Raji (cell line): Measurements from ENCODE around the gene SIVA1.

Source experiments
- POLR2A ChIP-seq: IDR thresholded peaks from 2 replicates; pipeline ENCODE4 v1.6.1; 2011; ENCODE audit warnings: low read depth, low read length, control low read depth; ENCODE audit not compliant: insufficient read depth

SIVA1 gene

DNA sequence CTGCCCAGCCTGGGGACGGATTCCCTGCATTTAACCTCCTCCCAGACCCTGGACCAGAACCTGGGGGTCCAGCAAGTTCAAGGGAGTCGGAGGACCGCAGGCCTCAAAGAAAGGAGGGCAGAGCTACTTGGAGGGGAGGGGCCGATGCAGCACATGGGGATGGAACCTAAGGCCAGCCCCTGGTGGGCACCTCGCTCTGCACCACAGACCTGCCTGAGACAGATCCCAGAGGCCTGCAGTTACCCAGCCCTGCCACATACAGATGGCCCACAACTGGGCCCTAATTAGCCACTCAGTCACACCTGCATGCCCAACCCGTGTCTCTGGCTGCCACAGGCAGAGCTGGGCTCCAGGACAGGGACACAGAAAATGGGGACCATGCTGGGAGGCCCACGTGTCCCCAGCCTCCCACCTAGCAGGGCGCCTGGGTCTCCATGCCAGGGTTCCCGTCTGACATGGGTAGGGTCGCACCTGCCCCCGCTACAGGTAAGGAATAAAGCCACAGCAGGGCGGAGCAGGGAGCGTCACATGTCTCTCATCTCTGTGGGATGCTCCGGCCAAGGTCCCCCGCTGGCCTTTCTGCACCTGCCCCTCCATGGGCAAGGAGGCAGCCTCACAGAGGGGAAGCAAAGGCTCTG, 25.9 kb downstream of the SIVA1 start:
- TF ChIP-seq POLR2A: no peak

GRCh38 chr14:104779776-104780512, 27.0 kb downstream of the SIVA1 start:
- no peak for TF ChIP-seq POLR2A

- no peak for TF ChIP-seq POLR2A
These were observed 27.6 kb downstream of the SIVA1 start for GRCh38 chr14:104780513-104781030.

GRCh38 chr14:104781271-104782077, 28.5 kb downstream of the SIVA1 start:
- TF ChIP-seq POLR2A: no peak

GRCh38 chr14:104782086-104782807, 29.3 kb downstream of the SIVA1 start:
- TF ChIP-seq POLR2A: no peak

GRCh38 chr14:104782808-104783139, 29.8 kb downstream of the SIVA1 start:
- TF ChIP-seq POLR2A: no peak

DNA sequence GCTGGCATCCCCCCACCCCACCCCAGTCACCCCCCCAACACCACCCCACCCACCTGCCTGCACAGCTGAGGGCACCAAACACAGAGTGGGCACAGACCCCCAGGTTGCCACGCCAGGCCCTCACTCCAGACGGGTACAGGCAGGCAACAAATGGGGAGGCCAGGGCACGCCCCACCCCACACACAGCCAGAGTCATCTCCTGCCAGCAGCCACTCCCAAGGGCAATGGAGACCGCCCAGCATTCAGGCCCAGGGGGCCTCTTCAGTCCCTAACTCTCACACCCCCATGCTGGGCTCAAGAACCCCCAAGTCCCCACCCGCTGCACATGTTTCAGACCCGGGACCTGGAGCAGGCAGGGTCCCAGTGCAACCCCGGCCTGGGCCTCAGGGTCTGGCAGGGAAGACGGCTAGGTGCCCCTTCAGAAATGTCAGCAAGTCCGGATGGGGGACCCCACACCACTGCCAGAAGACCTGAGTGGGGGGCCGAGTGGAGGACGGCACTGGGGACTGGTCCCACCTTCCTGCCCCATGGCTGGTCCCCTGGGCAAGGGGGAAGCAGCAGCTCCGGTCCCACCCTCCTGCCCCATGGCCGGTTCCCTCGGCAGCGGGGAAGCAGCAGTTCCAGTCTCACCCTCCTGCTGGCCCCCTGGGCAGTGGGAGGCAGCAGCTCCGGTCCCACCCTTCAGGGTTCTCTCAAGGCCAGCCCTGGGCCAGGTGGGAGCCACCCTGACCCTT, 30.7 kb downstream of the SIVA1 start:
- no peak for TF ChIP-seq POLR2A

DNA sequence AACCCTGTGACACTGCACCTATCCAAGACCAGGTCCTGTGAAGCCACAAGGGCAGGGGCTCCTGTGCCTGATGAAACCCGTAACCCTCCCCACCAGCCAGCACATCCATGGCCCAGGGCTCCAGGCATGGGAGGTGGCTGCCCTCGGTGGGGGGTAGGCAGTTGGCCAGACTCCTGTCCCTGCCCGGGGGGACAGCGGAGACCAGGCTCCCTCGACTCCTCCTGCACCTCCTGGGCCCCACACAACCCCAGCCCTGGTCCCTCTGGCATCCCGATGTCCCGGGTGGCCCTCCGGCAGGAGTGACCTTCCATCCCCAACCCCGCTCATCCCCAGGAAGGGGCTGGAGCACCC, 31.2 kb downstream of the SIVA1 start:
- TF ChIP-seq POLR2A: no peak

DNA sequence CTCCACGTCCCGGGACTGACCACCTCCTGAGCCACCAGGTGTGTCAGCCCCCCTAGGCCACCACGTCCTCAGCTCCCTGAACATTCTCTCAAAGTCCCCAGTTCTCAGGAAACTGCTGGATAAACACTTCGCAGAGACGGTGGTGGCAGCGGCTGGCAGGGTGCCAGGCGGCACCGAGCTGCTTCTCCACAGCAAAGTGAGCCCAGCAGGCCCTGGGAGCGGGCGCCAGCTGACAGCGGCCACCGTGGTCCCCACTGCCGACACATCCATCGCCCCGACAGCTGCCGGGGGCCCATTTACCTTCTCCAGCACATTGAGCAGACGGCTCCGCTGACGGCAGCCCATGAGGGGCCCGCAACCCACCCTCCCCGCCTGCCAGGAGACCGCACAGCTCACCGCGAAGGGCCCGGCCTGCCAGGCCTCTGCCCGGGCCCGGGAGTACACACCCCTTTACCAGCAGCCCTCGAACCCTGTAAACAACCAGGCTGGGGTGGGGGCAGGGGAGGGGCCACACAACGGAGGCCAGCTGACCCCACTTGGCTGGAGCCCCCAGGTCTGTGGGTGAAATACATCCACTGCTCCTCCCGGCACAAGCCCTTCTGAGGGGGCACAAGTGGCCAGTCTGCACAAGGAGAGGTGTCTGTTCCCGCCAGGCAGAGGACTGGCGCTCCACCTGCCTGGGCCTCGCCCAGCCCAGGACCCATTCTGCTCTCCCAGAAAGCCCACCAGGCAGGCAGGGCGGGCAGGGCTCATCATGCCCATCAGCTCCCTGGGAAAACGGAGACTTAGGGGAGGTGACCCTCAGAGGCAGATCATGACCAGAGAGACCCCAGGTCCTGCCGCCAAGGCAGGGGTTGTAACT, 32.1 kb downstream of the SIVA1 start:
- no peak for TF ChIP-seq POLR2A

DNA sequence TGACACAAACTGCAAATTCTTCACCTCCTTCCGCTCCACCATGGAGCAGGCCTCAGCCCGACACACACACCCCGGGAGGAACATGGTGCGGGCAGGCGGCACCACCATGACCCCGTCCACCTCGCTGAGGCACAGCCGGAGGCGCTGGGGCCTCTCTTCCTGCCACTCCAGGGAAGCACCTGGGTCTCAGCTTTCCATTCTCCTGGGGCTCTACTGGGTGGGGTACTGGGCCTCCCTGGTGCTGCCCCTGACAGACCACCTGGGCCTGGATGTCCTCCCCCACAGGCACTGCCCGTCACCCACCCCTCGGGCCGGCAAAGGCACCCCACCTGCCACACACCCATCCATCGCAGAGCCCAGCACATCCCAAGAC, 32.7 kb downstream of the SIVA1 start:
- no peak for TF ChIP-seq POLR2A

- no peak for TF ChIP-seq POLR2A
These were observed 33.2 kb downstream of the SIVA1 start for GRCh38 chr14:104786091-104786586.

DNA sequence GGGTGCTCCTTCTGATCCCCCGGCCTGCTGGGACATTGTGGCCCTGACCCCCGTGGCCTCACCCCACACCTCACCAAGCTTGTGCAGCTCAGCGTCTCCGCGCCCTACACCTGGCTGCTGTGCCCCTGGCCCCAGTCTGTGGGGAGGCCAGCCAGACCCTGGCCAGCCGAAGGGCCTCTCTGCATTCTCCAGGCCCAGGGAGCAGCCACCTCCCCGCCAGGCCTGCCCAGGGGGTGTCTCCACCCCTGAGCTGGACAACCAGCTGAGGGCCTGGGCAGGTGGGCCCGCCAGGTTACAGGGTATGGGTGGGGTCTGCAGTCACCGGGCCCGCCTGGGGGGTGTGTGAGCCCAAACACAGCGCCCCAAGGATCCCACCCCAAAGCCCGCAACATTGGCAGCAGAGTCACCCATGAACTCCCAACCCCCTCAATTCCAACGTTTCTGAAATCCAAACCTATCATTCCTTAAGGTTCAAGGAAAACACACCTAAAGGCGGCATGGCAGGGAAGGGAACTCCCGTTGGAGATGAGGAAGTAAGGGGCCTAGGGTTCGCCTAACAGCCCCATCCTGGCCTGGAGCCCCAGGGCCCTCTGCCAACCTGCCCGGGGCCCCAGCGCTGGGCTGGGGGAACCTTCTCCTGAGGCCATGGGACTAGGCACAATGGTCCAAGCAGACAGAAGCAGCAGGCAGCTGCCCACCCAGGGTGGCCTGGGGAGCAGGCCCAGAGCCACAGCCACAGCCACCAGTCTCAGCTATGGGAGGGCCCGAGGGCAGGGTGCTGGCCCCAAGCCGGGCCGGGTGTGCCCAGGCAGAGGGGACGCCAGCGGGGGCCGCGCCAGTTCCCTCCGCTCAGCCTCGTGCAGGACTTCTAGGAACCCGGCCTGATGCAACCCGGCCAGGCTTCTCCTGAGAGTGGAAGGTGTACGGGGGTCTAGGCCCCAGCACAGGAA, 34.1 kb downstream of the SIVA1 start:
- TF ChIP-seq POLR2A: no peak

DNA sequence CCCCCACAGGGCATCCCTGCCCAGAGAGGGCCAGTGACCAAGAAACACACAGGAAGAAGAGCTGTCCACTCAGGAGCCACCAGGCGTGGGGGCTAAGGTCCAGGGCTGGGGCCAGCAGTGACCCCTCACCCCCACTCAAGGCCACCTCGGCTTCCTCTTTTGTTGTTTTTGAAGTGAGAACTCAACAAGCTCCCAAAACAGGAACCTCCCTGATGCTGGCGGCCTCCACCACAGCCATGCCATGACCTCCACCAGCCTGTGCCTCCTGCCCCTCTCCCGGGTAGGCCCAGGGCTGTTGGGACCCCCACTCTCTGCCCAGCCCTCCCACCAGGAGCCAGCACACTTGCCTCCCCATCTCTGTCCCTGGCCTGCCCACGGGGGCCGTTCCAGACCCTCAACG, 34.8 kb downstream of the SIVA1 start:
- no peak for TF ChIP-seq POLR2A
